Stomach smooth muscle (tissue), 2 donors: ENCODE data around the gene SLC9C2.
"Not testable (repeated sequence)": the region's sequence is repeated elsewhere in the genome, so short reads cannot be mapped to it uniquely, and the experiment has no call there.

Experiments used
- H3K27ac ChIP-seq: one replicate; pipeline ENCODE4 v1.7.0; 2013; ENCODE audit warnings: mild to moderate bottlenecking, low read length, inconsistent platforms
- H3K27me3 ChIP-seq, 2 donors: one replicate each; pipeline ENCODE4 v1.7.0; 2013; ENCODE audit warnings: low read length in 2 of 2; ENCODE audit not compliant: insufficient read depth in 2 of 2, control insufficient read depth in 1 of 2
- H3K36me3 ChIP-seq, 2 donors: one replicate each; pipeline ENCODE4 v1.7.0; 2013; ENCODE audit warnings: low read length in 2 of 2; ENCODE audit not compliant: control insufficient read depth in 2 of 2, insufficient read depth in 2 of 2
- H3K4me1 ChIP-seq: one replicate; pipeline ENCODE4 v1.7.0; 2013; ENCODE audit warnings: low read length; ENCODE audit not compliant: control insufficient read depth, insufficient read depth
- H3K4me3 ChIP-seq, 2 donors: one replicate each; pipeline ENCODE4 v1.7.0; 2013; ENCODE audit warnings: low read length in 2 of 2
- H3K9ac ChIP-seq, 2 donors: one replicate each; pipeline ENCODE4 v1.7.0; 2013; ENCODE audit warnings: low read length in 2 of 2, mild to moderate bottlenecking in 1 of 2
- H3K9me3 ChIP-seq, 2 donors: one replicate each; pipeline ENCODE4 v1.7.0; 2013; ENCODE audit warnings: low read length in 2 of 2; ENCODE audit not compliant: control insufficient read depth in 2 of 2
- donor health status: healthy.
- donor health status: Pancreatic carcinoma.

SLC9C2 gene

DNA sequence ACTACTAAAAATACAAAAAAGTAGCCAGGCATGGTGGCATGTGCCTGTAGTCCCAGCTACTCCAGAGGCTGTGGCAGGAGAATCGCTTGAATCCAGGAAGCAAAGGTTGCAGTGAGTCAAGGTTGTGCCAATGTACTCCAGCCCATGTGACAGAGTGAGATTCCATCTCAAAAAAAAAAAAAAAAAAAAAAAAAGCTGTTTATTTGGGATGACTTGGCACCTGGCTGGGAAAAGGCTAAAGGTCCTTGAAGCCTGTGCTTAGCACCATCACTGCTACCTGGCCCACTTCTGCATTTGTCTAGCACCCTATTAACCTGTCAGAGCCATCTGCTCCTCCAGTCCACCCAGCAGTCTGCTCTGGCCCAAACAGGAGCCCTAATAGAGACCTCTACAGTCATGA, 100.8 kb downstream of the SLC9C2 start:
- no peaks in the 10 kb centered on the region for H3K9me3 ChIP-seq
- no peaks in the 10 kb centered on the region for H3K36me3 ChIP-seq
- no peak overlapping the region for H3K27ac ChIP-seq

DNA sequence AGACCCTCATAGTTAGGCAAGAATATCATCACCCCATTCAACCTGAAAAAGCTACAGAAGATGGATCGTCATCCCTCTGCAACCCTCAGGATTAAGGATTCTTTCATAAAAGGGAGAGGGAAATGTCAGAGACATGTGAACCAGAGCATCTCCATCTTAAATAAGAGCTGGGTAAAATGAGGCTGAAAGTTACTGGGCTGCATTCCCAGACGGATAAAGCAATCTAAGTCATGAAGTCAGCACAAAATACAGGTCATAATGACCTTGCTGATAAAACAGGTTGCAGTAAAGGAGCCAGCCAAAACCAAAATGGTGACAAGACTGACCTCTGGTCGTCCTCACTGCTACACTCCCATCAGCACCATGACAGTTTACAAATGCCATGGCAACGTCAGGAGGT, 103.1 kb downstream of the SLC9C2 start:
- Histone ChIP-seq H3K9ac (no peak overlapping the region), H3K4me3 (no peak overlapping the region), H3K36me3 (no peaks in the 10 kb centered on the region), H3K27ac (no peak overlapping the region), H3K27me3 (no peaks in the 10 kb centered on the region), H3K9me3 (no peaks in the 10 kb centered on the region), H3K4me1 (peaks cover 8% of the 10 kb centered on the region)

More for the DNA sequence above, 100.8 kb downstream of the SLC9C2 start:
- Histone ChIP-seq H3K27me3 (no peaks in the 10 kb centered on the region), H3K4me3 (no peak overlapping the region), H3K4me1 (peaks cover 10% of the 10 kb centered on the region), H3K9ac (no peak overlapping the region)

DNA sequence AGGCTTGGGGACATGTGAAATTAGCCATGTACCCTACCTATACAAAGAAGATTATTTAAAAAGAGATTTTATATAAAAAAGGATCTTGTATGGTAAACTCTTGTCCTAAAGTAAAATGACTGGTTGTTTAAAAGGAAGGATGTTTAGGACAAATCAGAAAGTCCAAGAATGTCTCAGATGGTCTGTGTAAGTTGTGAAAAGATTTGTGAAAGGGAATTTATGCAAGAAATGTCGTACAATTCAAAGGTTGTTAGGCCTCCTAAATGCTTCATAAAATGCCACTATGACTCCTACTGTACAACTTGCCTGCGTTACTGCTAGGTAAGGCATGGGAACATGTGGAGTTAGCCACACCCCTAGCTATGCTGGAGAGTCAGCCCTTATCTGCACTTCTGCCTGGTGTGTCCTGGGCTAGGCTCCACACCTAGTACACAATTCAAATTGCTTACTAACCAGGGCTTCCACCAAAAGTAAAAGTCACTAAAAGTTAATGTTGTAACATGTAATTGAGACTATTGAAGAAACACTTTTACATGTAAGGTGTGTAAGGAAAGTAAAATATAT, 106.0 kb downstream of the SLC9C2 start:
- H3K27ac ChIP-seq: no peak overlapping the region
- no peak overlapping the region for H3K9ac ChIP-seq
- H3K4me3 ChIP-seq: no peak overlapping the region
- H3K4me1 ChIP-seq: no peaks in the 10 kb centered on the region
- no peaks in the 10 kb centered on the region for H3K27me3 ChIP-seq
- no peaks in the 10 kb centered on the region for H3K9me3 ChIP-seq
- no peaks in the 10 kb centered on the region for H3K36me3 ChIP-seq

DNA sequence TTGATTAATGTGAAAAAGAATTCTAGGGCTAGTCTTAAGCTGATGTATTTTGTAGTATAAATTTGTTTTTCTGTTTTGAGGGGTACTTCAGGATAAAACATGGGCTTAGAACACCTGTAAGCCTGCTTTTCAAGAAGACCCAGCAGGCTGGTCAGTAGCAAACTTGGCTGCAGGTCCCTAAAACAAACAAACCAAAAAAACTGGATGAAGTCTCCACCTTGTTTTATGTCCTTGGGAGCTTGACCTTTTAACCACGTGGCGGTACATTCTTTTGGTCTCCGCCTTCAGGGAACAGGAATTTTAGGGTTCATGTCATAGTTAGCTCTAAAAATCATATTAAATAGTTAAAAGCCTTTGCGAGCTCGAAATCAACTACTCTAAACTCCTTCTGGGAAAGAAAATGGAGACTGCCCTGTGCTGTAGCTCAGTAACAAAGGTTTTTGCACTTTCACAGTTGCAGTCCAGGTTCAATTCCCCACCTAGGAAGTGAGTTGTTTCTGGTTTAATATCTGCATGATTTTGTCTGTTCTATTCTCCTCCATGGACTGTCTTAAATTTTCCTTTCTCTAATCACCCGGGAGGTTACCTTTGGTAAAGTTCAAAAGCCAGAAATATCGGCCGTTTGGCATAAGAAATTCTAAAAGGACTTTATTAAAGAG, 107.1 kb downstream of the SLC9C2 start:
- H3K4me1 ChIP-seq: no peaks in the 10 kb centered on the region

DNA sequence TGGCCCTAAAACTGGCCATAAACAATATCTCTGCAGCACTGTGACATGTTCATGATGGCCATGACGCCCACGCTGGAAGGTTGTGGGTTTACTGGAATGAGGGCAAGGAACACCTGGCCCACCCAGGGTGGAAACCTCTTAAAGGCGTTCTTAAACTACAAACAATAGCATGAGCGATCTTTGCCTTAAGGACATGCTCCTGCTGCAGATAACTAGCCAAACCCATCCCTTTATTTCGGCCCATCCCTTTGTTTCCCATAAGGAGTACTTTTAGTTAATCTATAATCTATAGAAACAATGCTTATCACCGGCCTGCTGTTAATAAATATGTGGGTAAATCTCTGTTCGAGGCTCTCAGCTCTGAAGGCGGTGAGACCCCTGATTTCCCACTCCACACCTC, 109.7 kb downstream of the SLC9C2 start:
- not testable (repeated sequence) for H3K9ac ChIP-seq, H3K9me3 ChIP-seq, H3K4me3 ChIP-seq, H3K4me1 ChIP-seq, H3K27me3 ChIP-seq, H3K27ac ChIP-seq
- peaks cover 6 to 12% of the 10 kb centered on the region in 2 donors for H3K36me3 ChIP-seq

More for the DNA sequence above, 107.1 kb downstream of the SLC9C2 start:
- Histone ChIP-seq H3K36me3 (no peaks in the 10 kb centered on the region), H3K4me3 (no peak overlapping the region), H3K27ac (no peak overlapping the region), H3K27me3 (no peaks in the 10 kb centered on the region), H3K9me3 (no peaks in the 10 kb centered on the region), H3K9ac (no peak overlapping the region)

DNA sequence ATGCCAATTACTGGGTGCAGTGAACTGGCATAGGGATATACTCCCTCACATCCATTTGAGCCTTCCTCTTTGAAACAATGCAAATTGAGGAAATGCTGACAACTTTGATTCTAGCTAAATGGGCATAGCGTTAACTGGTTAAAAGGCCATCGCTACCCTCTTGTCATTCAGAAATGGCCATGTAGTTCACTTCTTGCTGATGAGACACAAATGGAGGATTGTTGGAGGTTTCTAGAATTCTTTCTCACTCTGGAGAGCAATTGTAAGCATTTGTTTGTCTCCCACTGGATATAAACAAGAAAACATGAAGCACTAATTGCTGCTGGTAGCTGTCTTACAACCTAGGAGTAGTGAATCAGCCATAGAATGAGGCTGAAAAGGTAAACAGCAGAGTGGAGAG, 111.4 kb downstream of the SLC9C2 start:
- H3K4me3 ChIP-seq: no peak overlapping the region
- no peak overlapping the region for H3K9ac ChIP-seq
- H3K27me3 ChIP-seq: no peaks in the 10 kb centered on the region
- no peak overlapping the region for H3K27ac ChIP-seq
- H3K4me1 ChIP-seq: no peaks in the 10 kb centered on the region
- H3K9me3 ChIP-seq: no peaks in the 10 kb centered on the region
- peaks cover 20 to 28% of the 10 kb centered on the region in 2 donors for H3K36me3 ChIP-seq

DNA sequence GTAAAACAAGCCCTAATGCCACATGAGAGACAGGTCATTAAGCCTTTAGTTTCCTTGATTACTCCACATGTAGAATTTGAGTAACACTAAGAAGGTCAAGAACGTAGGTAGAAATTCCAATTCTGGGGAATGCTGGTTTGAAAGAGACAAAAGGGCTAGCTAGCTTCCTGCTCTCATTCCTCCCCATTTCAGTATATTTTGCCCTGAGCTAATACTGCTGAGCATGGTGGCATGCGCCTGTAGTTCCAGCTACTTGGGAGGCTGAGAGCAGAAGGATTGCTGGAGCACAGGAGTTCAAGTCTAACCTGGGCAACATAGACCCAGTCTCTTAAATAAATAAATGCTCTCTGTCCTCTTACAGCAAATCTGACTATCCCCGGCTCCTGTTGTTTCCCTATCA, 112.9 kb downstream of the SLC9C2 start:
- no peaks in the 10 kb centered on the region for H3K9me3 ChIP-seq
- peaks cover 34 to 43% of the 10 kb centered on the region in 2 donors for H3K36me3 ChIP-seq
- no peak overlapping the region for H3K27ac ChIP-seq
- no peak overlapping the region for H3K4me3 ChIP-seq
- H3K4me1 ChIP-seq: no peaks in the 10 kb centered on the region
- no peaks in the 10 kb centered on the region for H3K27me3 ChIP-seq
- H3K9ac ChIP-seq: no peak overlapping the region

DNA sequence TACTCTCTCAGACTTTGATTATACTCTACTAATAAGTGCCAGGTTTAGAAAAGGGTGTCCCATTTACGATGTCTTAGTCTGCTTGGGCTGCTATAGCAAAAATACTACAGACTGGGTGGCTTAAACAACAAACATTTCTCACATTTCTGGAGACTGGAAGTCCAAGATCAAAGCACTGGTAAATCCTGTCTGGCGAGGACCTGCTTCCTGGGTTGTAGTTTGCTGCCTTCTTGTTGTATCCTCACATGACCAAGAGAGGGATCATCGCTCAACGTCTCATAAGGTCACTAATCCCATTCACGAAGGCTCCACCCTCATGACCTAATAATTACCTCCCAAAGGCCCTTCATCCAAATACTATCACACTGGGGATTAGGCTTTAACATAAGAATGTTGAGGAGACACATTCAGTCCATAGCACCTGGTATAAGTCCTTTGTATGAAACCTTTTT, 113.7 kb downstream of the SLC9C2 start:
- Histone ChIP-seq H3K27ac (no peak overlapping the region), H3K36me3 (peaks cover 38 to 44% of the 10 kb centered on the region in 2 donors), H3K9me3 (no peaks in the 10 kb centered on the region), H3K27me3 (no peaks in the 10 kb centered on the region), H3K4me3 (no peak overlapping the region), H3K9ac (no peak overlapping the region), H3K4me1 (no peaks in the 10 kb centered on the region)

DNA sequence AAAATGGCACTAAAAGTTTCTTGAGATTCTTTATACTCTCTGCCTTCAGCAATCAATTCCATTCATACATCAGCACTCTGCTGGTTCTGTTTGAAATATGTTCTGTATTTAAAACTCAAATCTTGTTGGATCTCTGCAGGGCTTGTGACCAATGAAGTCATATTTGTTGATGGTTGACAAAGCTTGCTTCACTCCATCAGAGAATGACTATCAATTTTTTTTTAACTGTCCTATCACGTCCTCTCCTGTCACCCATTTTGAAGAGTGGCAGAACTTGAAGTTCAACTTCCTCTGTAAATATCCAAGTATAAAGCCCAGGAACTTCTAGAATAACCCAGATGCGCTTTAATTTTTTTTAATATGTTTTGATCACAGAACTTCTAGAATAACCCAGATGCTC, 114.9 kb downstream of the SLC9C2 start:
- no peak overlapping the region for H3K27ac ChIP-seq
- no peaks in the 10 kb centered on the region for H3K27me3 ChIP-seq
- H3K9me3 ChIP-seq: no peaks in the 10 kb centered on the region
- H3K36me3 ChIP-seq: peaks cover 39 to 51% of the 10 kb centered on the region in 2 donors
- no peak overlapping the region for H3K9ac ChIP-seq
- H3K4me1 ChIP-seq: no peaks in the 10 kb centered on the region
- no peak overlapping the region for H3K4me3 ChIP-seq

DNA sequence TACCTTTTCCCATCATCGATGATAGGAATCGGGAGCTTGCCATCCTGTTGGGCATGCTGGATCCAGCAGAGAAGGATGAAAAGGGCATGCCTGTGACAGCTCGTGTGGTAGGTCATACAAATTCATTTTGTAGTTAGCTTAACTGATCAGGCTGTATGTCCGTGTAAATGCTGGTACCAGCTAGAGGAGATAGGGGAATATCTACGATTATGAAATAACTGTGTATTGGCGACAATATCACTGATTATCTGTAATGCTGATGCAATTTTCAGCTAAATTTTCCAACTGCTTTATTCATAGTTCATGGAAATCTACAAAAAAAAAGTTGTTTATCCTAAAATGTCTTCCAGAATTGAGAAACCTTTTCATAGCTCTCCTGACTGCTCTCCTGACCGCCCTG, 117.5 kb downstream of the SLC9C2 start:
- Histone ChIP-seq H3K36me3 (peaks cover 62 to 67% of the 10 kb centered on the region in 2 donors), H3K4me3 (no peak overlapping the region), H3K9me3 (no peaks in the 10 kb centered on the region), H3K9ac (no peak overlapping the region), H3K27ac (no peak overlapping the region), H3K4me1 (no peaks in the 10 kb centered on the region), H3K27me3 (no peaks in the 10 kb centered on the region)

DNA sequence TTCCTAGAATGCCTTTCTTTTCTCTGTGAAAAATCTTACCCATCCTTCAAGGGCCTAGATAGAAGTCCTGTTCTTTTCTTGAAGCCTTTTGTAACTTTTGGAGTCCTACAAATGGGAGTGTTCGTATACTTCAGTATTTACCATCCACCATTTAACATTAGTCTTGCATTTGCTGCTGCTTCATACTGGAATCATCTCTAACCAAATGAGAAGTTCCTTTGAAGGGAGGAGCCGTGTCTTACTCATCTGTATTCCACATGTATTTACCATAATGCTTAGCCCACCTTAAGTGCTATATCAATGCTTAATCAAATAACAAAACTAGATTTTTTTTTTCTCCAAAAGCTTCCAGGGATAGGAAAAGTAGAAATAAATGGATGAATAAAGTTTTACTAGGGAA, 118.6 kb downstream of the SLC9C2 start:
- Histone ChIP-seq H3K4me1 (no peaks in the 10 kb centered on the region), H3K4me3 (no peak overlapping the region), H3K27ac (no peak overlapping the region), H3K9ac (no peak overlapping the region), H3K36me3 (peaks cover 64 to 66% of the 10 kb centered on the region in 2 donors), H3K9me3 (no peaks in the 10 kb centered on the region), H3K27me3 (no peaks in the 10 kb centered on the region)
